K562 (cell line): Measurements from ENCODE around the gene SETX. TPM values are rescaled to one million over a fixed set of nuclear protein-coding genes. Genes with fewer than 3 reads are reported as not detected.

Experiments
- ATAC-seq: fragments of 200-7000 bp; cut with Tn5 transposase; 3 replicates; pipeline ENCODE4 v1.9.1; 2020; ENCODE audit warnings: moderate library complexity
- BruUV-seq: library from RNA; stranded (reverse); fragments of 400-500 nt; replicated peaks from 2 replicates; lab custom pipeline; 2021; lab: Mats Ljungman, UMichigan
- CTCF ChIA-PET: fragments of 300-600 bp; formaldehyde crosslinking; extraction: SDS; loops from one replicate; lab custom pipeline; 2021; ENCODE audit warnings: low intra/inter-chr PET ratio; lab: Yijun Ruan, JAX
- POLR2A ChIA-PET: fragments of 300-600, 350-650 bp; sonication (Branson Sonifier 250); formaldehyde crosslinking; extraction: SDS; loops from one replicate; lab custom pipeline; 2021; ENCODE audit warnings: antibody characterized with exemption, inconsistent platforms; lab: Yijun Ruan, JAX
- DNase-seq, 4 experiments: peaks; one replicate each; pipeline versions ENCODE4 v3.0.0 to v3.0.0-alpha.2; 2011 to 2018; ENCODE audit warnings: low spot score in 3 of 4, mixed read lengths in 3 of 4; ENCODE audit errors: extremely low read depth in 1 of 4
- FAIRE-seq: peaks from 2 replicates; lab custom pipeline; 2011; peaks lifted over from hg19 to GRCh38; lab: Jason Lieb, UNC
- H2AFZ ChIP-seq: 2 replicates; pipeline ENCODE4 v1.6.0; 2011; ENCODE audit warnings: low read depth, low read length, control low read depth, inconsistent platforms
- H3K27ac ChIP-seq: fragments of 200-600 bp; 3 replicates; pipeline ENCODE4 v1.8.0; 2011; ENCODE audit warnings: low read depth, mild to moderate bottlenecking, control low read depth, inconsistent platforms, low read length, moderate library complexity, mixed read lengths; ENCODE audit errors: extremely low read depth
- H3K27me3 ChIP-seq, 2 experiments: fragments of 300-600 bp in 1 of 2; 2 replicates in 1 of 2; 3 replicates in 1 of 2; pipeline versions ENCODE4 v1.6.0 to v1.8.0; 2011; ENCODE audit warnings: inconsistent platforms in 2 of 2, low read length in 2 of 2, mild to moderate bottlenecking in 1 of 2, mixed read lengths in 1 of 2, moderate library complexity in 1 of 2; ENCODE audit not compliant: control insufficient read depth in 2 of 2, insufficient read depth in 2 of 2
- H3K36me3 ChIP-seq: fragments of 300-600 bp; 3 replicates; pipeline ENCODE4 v1.8.0; 2011; ENCODE audit warnings: mild to moderate bottlenecking, low read length, inconsistent platforms; ENCODE audit not compliant: control insufficient read depth, insufficient read depth
- H3K4me1 ChIP-seq, 2 experiments: fragments of 200-600 bp in 1 of 2; replicated peaks in 1 of 2; 2 replicates in 1 of 2; 3 replicates in 1 of 2; pipeline versions ENCODE4 v1.5.1 to v1.8.0; 2011; ENCODE audit warnings: inconsistent platforms in 2 of 2, low read length in 2 of 2, mild to moderate bottlenecking in 1 of 2, mixed read lengths in 1 of 2, moderate library complexity in 1 of 2; ENCODE audit not compliant: control insufficient read depth in 2 of 2, insufficient read depth in 2 of 2
- H3K4me2 ChIP-seq: 2 replicates; pipeline ENCODE4 v1.6.1; 2011; ENCODE audit warnings: low read length, control low read depth, inconsistent platforms, mixed read lengths; ENCODE audit not compliant: insufficient read depth
- H3K4me3 ChIP-seq: fragments of 200-600 bp; sonication (generic), shearing (Covaris generic); 2 replicates; pipeline ENCODE4 v1.5.1; 2016; ENCODE audit warnings: control low read depth, inconsistent platforms
- H3K79me2 ChIP-seq: fragments of 200-600 bp; 3 replicates; pipeline ENCODE4 v1.8.0; 2011; ENCODE audit warnings: low read length, inconsistent platforms; ENCODE audit not compliant: control insufficient read depth, insufficient read depth
- H3K9ac ChIP-seq, 2 experiments: 2 replicates each; pipeline versions ENCODE4 v1.6.0 to v1.6.1; 2011; ENCODE audit warnings: low read depth in 2 of 2, low read length in 2 of 2, control low read depth in 1 of 2, inconsistent platforms in 1 of 2, mild to moderate bottlenecking in 1 of 2, mixed read lengths in 1 of 2; ENCODE audit not compliant: insufficient read depth in 1 of 2
- H3K9me1 ChIP-seq: one replicate; pipeline ENCODE4 v1.6.0; 2011; ENCODE audit warnings: inconsistent platforms, mild to moderate bottlenecking, low read length, moderate library complexity; ENCODE audit not compliant: control insufficient read depth, insufficient read depth
- H3K9me3 ChIP-seq: replicated peaks from 2 replicates; pipeline ENCODE4 v1.5.1; 2011; ENCODE audit warnings: low read depth, low read length, inconsistent platforms; ENCODE audit not compliant: control insufficient read depth, insufficient read depth
- H4K20me1 ChIP-seq: replicated peaks from 2 replicates; pipeline ENCODE4 v1.6.1; 2011; ENCODE audit warnings: low read length, inconsistent platforms, mixed read lengths; ENCODE audit not compliant: control insufficient read depth, insufficient read depth
- KDM2B ChIP-seq: fragments of 250-450 bp; sonication (Bioruptor Pico); IDR thresholded peaks from 2 replicates; pipeline ENCODE4 v1.8.0; 2021; ENCODE audit warnings: mild to moderate bottlenecking, moderate library complexity
- MCM7 ChIP-seq, 2 experiments: fragments of 450-650 bp; IDR thresholded peaks; 2 replicates each; pipeline ENCODE4 v1.6.1; 2016 to 2018
- MTA3 ChIP-seq: fragments of 450-650 bp; formaldehyde crosslinking; IDR thresholded peaks from 2 replicates; pipeline ENCODE4 v1.6.1; 2017; ENCODE audit warnings: mild to moderate bottlenecking, borderline replicate concordance
- ZNF239 ChIP-seq: fragments of 250-450 bp; sonication (Bioruptor Pico); IDR thresholded peaks from 2 replicates; pipeline ENCODE4 v1.4.0; 2020; ENCODE audit warnings: mild to moderate bottlenecking
- WGBS: fragments of 100-300 bp; shearing (Covaris generic); methylation state at CpG from one replicate; pipeline ENCODE4 v1.1.6; 2016; ENCODE audit warnings: low coverage, mixed read lengths; ENCODE audit not compliant: insufficient coverage; ENCODE audit errors: missing lambda C conversion rate; 5-methylcytosine and 5-hydroxymethylcytosine counted together
- in situ Hi-C: fragments of 300-500 bp; cut with MboI; formaldehyde crosslinking; loops from 4 replicates; pipeline ENCODE4 v1.15.0; 2018; ENCODE audit warnings: inconsistent platforms, mixed read lengths
- intact Hi-C: fragments of 100-400 bp; cut with micrococcal nuclease; formaldehyde crosslinking; loops from 2 replicates; pipeline ENCODE4 v1.14.2; 2022
- polyA plus RNA-seq, 8 experiments: library from polyadenylated mRNA; depleted of rRNA in 4 of 8; stranded (reverse) in 5 of 8; unstranded in 3 of 8; fragments of >200 nt; fragmentation: Nextera tagmentation in 2 of 8; fragmentation: Illumina TruSeq in 1 of 8; extraction: Ambion mirVana in 2 of 8; extraction: Trizol in 1 of 8; gene quantifications; 2 replicates each; pipeline versions ENCODE4 v1.2.1 to v1.2.3, GENCODE V29; 2011 to 2014; ENCODE audit warnings: inconsistent platforms in 1 of 8, missing spikeins in 1 of 8
- total RNA-seq, 7 experiments: library from RNA; depleted of rRNA in 6 of 7; stranded (reverse); fragments of >200 nt in 6 of 7; fragmentation: Illumina TruSeq in 2 of 7; extraction: Trizol in 2 of 7; gene quantifications; 2 replicates each; pipeline versions ENCODE4 v1.2.1 to v1.2.3, GENCODE V29; 2011 to 2021; ENCODE audit warnings: low replicate concordance in 1 of 7
- TF ChIP-seq, protein P1 (sequence below): conservative IDR thresholded peaks from 2 replicates; pipeline ENCODE4 v1.6.1; 2011; ENCODE audit warnings: low read depth, mild to moderate bottlenecking, low read length; ENCODE audit not compliant: control insufficient read depth
- TF ChIP-seq, protein P2 (sequence below): fragments of 450-650 bp; formaldehyde crosslinking; IDR thresholded peaks from 2 replicates; pipeline ENCODE4 v1.4.0; 2022; ENCODE audit warnings: missing genetic modification characterization
- TF ChIP-seq, protein P3 (sequence below): fragments of 250-450 bp; sonication (Bioruptor Pico); IDR thresholded peaks from 2 replicates; pipeline ENCODE4 v1.8.0; 2022; ENCODE audit warnings: inconsistent platforms
- TF ChIP-seq, protein P4 (sequence below): IDR thresholded peaks from 3 replicates; pipeline ENCODE4 v1.6.1; 2011; ENCODE audit warnings: borderline replicate concordance, mild to moderate bottlenecking, moderate library complexity; ENCODE audit not compliant: insufficient read length; ENCODE audit errors: extremely low read depth

The SETX gene
- total and polyA plus RNA-seq, 9 of the 15 experiments (the other 6 are each of a cell fraction or from before 2014, with no cell fraction given): 8.7 to 45.7 (median 28.7) TPM

DNA sequence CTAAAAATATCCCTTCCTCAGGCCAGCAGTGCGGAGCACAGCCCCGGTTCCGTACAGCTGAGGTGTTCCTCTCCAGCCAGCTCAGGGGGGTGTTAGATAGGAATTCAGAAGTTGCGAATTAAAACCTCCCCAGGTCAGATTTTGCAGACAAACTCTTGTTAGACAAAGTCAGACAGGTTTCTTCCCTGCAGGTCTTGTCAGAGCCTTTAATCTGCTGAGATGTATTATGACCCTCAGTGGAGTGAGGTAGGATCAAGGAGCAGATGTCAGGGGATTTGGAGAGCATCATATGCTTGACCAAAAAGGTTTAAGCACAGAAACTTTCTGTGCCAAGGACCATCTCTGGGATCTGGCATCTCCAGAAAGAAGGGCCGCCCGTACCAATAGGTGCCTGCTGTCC lies 132.8 kb downstream of the SETX start:
- H3K27me3 ChIP-seq: peaks cover 37 to 62% of the 10 kb centered on the region in 2 experiments

DNA sequence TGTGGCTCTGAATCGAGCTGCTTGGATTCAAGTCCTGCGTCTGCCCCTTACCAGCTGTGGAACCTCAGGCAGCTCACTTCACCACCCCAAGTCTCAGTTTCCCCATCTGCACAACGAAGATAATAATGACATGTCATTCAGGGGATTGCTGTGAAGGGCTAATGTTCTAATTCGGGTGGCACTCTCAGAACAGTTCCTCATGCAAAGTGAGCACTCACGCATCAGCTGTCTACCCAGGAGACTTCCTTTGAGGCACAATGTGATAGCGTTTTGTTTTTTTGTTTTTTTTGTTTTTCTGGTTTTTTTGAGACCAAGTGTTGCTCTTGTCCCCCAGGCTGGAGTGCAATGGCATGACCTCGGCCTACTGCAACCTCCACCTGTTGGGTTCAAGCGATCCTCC lies 136.6 kb downstream of the SETX start:
- Histone ChIP-seq H3K4me3 (no peak overlapping the region), H2AFZ (no peak overlapping the region), H3K4me1 (peaks cover 0 to 4% of the 10 kb centered on the region in 2 experiments; a peak in 1 of 5 replicates), H3K36me3 (no peaks in the 10 kb centered on the region), H4K20me1 (peaks cover 5% of the 10 kb centered on the region; the same call in 1 of the 2 replicates), H3K9ac (no peak overlapping the region), H3K27ac (no peak overlapping the region), H3K79me2 (no peaks in the 10 kb centered on the region), H3K4me2 (no peak overlapping the region), H3K9me3 (no peaks in the 10 kb centered on the region), H3K27me3 (peaks cover 33 to 75% of the 10 kb centered on the region in 2 experiments), H3K9me1 (no peaks in the 10 kb centered on the region)
- ATAC-seq: no peak
- DNase-seq: no peak
- no TSS peak for BruUV-seq
- intact Hi-C loops (no loop called here), in situ Hi-C loops (no loop called here)
- ChIA-PET CTCF (no interaction called here), POLR2A (interaction anchor here (0.6 kb wide), 1 partner anchor 176 kb away, joined by 3 read pairs; no protein-coding TSS in a partner anchor)
- WGBS: 1% methylated on average over 8 of the region's 8 CpGs
- no peak for FAIRE-seq
- TF ChIP-seq KDM2B: no peak
- TF ChIP-seq, protein P1, sequence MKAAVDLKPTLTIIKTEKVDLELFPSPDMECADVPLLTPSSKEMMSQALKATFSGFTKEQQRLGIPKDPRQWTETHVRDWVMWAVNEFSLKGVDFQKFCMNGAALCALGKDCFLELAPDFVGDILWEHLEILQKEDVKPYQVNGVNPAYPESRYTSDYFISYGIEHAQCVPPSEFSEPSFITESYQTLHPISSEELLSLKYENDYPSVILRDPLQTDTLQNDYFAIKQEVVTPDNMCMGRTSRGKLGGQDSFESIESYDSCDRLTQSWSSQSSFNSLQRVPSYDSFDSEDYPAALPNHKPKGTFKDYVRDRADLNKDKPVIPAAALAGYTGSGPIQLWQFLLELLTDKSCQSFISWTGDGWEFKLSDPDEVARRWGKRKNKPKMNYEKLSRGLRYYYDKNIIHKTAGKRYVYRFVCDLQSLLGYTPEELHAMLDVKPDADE: no peak
- TF ChIP-seq, protein P2, sequence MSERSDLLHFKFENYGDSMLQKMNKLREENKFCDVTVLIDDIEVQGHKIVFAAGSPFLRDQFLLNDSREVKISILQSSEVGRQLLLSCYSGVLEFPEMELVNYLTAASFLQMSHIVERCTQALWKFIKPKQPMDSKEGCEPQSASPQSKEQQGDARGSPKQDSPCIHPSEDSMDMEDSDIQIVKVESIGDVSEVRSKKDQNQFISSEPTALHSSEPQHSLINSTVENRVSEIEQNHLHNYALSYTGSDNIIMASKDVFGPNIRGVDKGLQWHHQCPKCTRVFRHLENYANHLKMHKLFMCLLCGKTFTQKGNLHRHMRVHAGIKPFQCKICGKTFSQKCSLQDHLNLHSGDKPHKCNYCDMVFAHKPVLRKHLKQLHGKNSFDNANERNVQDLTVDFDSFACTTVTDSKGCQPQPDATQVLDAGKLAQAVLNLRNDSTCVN (CRISPR knock-in tag): no peak
- TF ChIP-seq, protein P3, sequence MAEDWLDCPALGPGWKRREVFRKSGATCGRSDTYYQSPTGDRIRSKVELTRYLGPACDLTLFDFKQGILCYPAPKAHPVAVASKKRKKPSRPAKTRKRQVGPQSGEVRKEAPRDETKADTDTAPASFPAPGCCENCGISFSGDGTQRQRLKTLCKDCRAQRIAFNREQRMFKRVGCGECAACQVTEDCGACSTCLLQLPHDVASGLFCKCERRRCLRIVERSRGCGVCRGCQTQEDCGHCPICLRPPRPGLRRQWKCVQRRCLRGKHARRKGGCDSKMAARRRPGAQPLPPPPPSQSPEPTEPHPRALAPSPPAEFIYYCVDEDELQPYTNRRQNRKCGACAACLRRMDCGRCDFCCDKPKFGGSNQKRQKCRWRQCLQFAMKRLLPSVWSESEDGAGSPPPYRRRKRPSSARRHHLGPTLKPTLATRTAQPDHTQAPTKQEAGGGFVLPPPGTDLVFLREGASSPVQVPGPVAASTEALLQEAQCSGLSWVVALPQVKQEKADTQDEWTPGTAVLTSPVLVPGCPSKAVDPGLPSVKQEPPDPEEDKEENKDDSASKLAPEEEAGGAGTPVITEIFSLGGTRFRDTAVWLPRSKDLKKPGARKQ (CRISPR knock-in tag): no peak
- no peak for TF ChIP-seq MTA3
- TF ChIP-seq, protein P4, sequence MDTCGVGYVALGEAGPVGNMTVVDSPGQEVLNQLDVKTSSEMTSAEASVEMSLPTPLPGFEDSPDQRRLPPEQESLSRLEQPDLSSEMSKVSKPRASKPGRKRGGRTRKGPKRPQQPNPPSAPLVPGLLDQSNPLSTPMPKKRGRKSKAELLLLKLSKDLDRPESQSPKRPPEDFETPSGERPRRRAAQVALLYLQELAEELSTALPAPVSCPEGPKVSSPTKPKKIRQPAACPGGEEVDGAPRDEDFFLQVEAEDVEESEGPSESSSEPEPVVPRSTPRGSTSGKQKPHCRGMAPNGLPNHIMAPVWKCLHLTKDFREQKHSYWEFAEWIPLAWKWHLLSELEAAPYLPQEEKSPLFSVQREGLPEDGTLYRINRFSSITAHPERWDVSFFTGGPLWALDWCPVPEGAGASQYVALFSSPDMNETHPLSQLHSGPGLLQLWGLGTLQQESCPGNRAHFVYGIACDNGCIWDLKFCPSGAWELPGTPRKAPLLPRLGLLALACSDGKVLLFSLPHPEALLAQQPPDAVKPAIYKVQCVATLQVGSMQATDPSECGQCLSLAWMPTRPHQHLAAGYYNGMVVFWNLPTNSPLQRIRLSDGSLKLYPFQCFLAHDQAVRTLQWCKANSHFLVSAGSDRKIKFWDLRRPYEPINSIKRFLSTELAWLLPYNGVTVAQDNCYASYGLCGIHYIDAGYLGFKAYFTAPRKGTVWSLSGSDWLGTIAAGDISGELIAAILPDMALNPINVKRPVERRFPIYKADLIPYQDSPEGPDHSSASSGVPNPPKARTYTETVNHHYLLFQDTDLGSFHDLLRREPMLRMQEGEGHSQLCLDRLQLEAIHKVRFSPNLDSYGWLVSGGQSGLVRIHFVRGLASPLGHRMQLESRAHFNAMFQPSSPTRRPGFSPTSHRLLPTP: no peak

More for the DNA sequence above, 132.8 kb downstream of the SETX start:
- Histone ChIP-seq H3K4me2 (no peak overlapping the region), H4K20me1 (peaks cover 6% of the 10 kb centered on the region), H3K9me1 (no peaks in the 10 kb centered on the region), H3K36me3 (no peaks in the 10 kb centered on the region), H3K27ac (no peak overlapping the region), H3K9me3 (no peaks in the 10 kb centered on the region), H3K79me2 (no peaks in the 10 kb centered on the region), H3K9ac (no peak overlapping the region), H3K4me1 (no peaks in the 10 kb centered on the region), H2AFZ (no peak overlapping the region), H3K4me3 (no peak overlapping the region)
- intact Hi-C loops (no loop called here), in situ Hi-C loops (no loop called here)
- no peak for DNase-seq
- FAIRE-seq: no peak
- POLR2A ChIA-PET: no interaction called here
- CTCF ChIA-PET: no interaction called here
- TF ChIP-seq MCM7 (IDR thresholded peaks at IDR 0.05): no peak
- peak; percentile 89 for TF ChIP-seq ZNF239 (CRISPR knock-in tag)
- WGBS: 1% methylated on average over 6 of the region's 6 CpGs
- BruUV-seq: no TSS peak
- ATAC-seq: no peak
